ENCODE data around the gene MEAK7. TPM values are rescaled to one million over a fixed set of nuclear protein-coding genes. Genes with fewer than 3 reads are reported as not detected.

Gene MEAK7
- total and polyA plus RNA-seq, 2 of the 8 experiments (the other 6 are each of a cell fraction or from before 2014, with no cell fraction given) = 9.6 to 19.6 TPM

- TF ChIP-seq EZH2 (IDR thresholded peaks at IDR 0.05; ENCODE audit: low read depth, low read length, severe bottlenecking) (no peak), GABPA (IDR thresholded peaks at IDR 0.05; ENCODE audit: borderline replicate concordance, insufficient read depth, low read length) (no peak), MAX (IDR thresholded peaks at IDR 0.05) (no peak), TCF12 (IDR thresholded peaks at IDR 0.05; ENCODE audit: low read depth, low read length) (no peak), BACH1 (IDR thresholded peaks at IDR 0.05; ENCODE audit: low read length) (no peak), CEBPB (IDR thresholded peaks at IDR 0.05; ENCODE audit: low read depth, low read length) (no peak), CREB1 (IDR thresholded peaks at IDR 0.05) (0 out of 2 replicates have a peak, but pooled peaks have one; percentile 22), TAF1 (IDR thresholded peaks at IDR 0.05; ENCODE audit: low read depth, low read length) (no peak), BCL11A (IDR thresholded peaks at IDR 0.05; ENCODE audit: low read depth in 2 of 2, low read length in 2 of 2) (no peak), SIX5 (IDR thresholded peaks at IDR 0.05; ENCODE audit: low read depth, low read length) (no peak), TEAD4 (IDR thresholded peaks at IDR 0.05; ENCODE audit: low read depth, low read length) (no peak), CTCF (IDR thresholded peaks at IDR 0.05; ENCODE audit: control extremely low read depth in 1 of 3, insufficient read depth in 1 of 3, low read depth in 1 of 3, low read length in 3 of 3) (peak; percentile 88 to 89 (median 88)), E2F6 (IDR thresholded peaks at IDR 0.05) (no peak)
Observed at GRCh38 chr16:84484579-84485254, 19.7 kb downstream of the MEAK7 start (continued).
